HG02870 (cell line): ENCODE data around the gene NLGN1.

Experiments used
- ATAC-seq: cut with Tn5 transposase; IDR thresholded peaks from one replicate; pipeline ENCODE4 v1.9.1; 2021; ENCODE audit warnings: mild to moderate bottlenecking, moderate library complexity; ENCODE audit not compliant: unreplicated experiment

Gene NLGN1

DNA sequence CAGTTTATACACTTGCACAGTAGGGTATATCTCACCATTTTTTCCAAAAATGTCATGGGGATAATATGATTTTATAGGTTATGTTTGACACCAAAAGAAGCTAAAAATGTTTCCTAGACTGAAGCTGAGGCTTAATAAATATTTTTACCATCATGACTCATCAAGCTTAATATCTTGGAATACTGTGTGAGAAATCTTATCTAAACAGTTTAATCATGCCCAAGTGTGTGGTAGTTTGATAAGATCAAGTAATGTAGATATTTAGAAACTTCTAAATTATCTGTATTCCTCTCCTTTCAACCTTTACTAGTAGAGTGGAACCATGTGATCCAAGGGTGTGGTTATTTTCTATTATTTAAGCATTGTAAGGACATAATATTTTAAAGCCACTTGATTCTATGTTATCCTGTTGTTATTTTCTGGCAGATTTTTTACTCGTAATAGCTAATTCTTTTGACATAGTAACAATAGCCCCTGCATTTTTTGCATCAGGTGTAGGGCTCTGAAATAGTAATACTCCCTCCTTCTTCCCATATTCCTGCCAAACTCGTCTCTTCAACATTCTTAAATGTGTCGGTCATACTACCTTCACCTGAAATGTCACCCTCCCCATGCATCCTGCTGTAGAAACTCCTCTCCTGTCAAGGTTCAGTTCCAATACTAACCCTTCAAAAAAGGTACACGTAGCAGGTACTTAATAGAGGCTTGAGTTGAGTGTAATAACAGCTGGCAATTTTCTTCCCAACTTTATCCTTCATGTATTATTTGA, 729.6 kb downstream of the NLGN1 start:
- ATAC-seq, result no peak

DNA sequence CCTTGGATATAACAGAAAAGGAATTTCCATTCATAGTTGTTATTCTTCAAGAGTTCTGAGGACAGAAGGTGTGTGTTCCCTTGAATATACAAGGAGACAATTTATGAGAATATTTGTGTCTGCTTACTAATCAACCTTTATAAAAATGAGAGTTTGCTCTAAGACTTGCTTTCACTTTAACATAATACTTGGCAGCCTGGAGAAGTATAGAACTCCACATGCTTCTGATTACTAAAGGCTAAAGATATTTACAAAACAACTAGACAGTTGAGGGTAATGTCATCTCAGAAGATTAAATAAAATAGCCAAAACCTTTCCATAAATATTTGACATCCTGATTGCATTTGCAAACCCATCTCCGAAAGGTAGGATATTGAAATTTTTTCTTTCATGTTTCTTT, 734.5 kb downstream of the NLGN1 start:
- ATAC-seq, result no peak

DNA sequence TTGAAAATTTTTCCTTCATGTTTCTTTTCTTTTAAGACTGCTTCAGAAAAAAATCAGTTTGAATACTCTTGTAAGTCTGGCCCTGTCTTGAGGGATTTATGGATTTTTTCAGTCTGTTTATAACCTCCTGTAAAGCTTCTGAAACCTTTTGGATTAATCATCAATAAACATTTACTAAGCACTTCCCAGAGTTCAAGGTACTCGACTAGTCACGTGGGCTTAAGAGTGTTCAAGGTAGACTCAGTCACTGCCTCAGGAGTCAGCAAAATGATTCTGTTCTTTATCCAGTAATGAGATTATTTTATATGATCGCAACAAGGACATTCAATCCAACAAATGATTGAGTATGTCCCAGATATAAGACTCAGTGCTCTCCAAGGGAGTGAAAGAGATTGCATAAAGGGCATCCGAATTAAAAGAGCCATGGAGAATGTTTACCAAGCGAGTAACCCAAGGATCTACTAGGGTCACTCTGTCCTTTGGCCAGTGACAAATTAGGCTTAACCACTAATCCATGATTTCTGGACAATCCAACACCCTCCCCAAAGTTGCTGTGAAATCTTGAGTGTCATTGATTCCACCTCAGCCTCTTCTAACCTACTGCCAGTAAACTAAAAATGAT, 735.0 kb downstream of the NLGN1 start:
- no peak for ATAC-seq

DNA sequence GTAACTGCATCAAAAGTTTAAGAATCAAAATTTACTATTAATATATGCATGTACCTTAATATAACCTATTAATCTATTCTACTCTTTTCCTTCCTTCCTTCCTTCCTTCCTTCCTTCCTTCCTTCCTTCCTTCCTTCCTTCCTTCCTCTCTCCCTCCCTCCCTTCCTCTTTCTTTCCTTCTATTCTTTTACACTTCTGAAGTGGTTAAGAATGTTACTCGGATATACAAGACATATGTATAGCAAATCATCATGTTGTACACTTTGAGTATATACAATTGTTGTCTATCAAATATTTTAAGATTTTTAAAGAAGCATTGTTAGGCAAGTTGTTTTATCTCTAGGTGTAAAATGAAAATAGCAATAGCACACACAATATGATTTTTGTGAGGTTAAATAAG, 748.5 kb downstream of the NLGN1 start:
- ATAC-seq, result no peak

DNA sequence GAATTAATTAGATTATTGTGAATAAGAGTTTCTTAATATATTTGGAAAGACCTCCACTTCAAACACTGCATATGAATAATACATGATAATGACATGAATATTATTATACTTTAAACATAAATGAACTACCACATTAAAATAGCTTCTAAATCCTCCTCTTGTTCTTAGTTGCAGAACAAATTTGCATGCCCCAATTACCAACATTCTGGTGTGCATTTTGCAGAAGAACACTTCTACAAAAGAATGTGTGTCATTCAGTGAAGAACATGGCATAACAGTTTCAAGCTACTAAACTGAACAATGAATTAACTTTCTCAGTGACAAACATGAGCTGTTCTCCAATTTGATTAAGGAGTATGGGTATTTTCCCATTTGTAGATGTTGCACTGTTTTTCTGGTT, 750.3 kb downstream of the NLGN1 start:
- no peak for ATAC-seq

DNA sequence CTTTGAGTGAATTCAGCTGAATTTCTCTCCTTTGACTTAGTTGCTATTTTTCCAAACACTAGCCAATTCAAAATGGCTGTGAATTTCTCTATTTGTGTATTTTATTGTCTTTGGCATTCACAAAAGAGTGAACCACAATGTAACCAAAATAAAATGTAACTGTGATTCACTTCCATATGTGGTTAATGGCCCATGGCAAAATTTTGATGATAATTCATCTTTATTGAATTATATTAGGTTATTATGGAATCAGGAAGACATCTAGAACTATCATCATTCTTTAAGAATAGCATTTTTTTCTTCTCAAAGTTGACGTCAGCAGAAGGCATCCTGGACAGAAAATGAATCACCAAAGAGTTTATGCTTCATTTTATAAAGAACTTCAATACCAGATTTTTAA, 756.3 kb downstream of the NLGN1 start:
- no peak for ATAC-seq

DNA sequence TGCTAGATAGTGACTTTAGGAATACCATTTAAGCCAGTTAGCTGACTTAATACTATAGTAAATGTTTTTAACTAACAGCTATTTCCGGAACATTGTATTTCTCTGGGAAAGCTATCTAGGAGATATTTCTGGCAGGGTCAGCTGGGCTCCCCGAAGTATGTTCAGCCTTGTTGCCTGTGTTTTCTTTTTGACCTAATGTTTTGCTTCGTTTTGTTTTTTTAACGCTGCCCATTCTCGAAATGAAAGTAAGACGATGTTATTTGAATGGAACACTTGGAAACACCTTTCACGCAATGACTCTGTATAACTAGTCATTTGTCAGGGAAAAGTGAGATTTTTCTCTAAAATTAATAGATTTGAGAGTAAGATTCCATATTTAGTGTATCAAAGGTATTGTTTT, 758.7 kb downstream of the NLGN1 start:
- ATAC-seq, result no peak

DNA sequence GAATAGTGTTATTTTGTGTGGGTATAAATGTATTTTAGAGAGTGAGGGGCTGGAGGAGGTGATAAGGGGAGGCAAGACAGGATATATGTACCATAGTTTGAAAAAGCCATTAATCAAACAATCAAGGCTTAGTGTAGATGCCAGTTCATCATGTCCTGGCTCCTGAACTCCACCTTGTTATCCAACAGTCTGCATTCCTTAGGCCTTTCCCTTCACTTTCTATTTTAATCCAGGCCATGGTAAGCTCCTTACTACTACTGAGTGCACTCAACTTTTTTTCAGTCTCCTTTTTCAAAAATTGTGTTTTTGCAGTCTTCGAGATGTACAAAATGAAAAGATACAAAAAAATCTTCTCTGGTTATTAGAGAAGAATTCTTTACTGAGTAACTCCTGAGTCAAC, 761.1 kb downstream of the NLGN1 start:
- no peak for ATAC-seq

DNA sequence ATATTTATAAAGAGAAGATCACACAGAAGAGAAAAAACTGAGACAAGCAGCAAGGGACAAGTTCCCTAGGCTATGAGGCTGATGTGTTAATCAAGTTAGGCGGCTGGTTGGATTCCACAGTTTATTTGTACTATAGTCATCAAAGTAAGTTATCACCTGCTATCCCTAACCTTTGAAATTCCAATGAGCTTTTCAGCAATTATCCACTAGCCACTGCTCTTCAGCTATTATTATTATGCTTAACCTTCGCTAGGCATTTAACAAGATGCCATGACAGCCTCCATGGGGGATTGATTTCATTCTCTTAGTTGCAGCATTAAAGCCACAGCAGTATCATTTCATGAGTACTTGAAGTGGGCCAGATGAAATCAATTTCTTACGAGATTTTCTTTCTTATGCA, 762.1 kb downstream of the NLGN1 start:
- no peak for ATAC-seq

DNA sequence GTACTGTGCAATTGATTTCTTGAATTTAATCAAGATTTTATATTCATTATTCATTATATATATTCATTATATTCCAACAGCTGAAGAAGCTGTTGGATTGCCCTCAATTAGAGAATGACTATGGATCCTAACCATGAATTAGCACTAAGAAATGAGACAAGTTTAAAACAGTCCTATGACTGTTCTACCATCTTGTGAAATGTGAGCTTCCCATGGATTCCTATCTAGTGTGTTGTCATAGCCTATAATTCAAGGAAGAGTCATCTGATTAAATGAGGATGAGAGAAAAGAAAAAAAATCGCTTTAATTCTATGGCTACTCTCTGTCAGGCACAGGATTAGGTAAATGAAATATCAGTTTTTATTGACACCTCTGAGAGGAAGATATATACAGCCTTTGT, 765.0 kb downstream of the NLGN1 start:
- no peak for ATAC-seq

DNA sequence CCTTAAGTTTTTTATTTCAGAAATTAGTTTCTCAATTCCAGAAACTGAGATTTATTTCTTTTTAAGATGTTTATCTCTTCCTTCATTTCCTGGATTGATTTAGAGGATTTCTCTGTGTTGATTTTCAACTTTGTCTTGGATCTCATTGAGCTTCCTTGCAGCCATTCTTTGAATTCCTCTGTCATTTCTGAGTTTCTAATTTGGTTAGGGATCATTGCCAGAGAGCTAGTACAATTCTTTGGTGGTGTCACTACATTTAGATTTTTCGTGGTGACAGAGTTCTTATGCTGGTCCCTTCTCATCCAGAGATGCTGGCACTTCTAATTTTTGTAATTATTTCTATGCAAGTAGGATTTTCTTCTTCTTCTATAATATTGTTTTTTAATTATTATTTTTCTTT, 770.5 kb downstream of the NLGN1 start:
- ATAC-seq, result no peak

DNA sequence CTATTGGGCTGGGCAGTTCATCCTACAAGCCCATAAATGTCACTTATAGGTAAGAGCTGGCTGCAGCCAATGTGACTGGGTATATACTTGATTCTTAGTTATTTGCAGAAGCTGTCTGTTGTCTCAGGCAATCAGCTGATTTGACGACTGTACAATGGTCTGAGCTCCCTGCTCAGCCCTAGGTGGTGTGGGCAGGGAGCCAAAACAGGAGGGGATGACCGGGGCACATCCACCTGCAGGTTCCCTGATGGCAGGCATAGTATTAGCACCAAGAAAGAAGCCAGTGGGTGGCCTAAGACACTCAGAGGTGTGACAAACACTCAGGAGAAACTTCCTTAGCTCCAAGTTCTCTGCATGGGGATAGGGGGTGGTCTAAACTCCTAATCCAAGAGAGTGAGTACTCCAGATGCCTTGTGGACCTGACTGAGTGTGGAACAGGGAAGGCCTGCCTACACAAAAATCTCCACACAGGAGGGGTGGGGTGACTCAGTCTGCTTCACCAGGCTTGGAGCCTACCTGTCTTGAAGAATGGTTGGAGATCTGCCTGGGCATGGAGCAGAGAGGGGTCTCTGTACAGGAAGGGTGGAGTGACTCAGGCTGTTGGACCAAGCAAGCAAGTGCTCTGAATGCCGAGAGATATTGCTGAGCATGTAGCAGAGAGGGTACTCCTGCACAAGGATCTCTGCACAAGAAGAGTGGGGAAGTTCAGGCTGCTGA, 771.2 kb downstream of the NLGN1 start:
- ATAC-seq, result no peak

DNA sequence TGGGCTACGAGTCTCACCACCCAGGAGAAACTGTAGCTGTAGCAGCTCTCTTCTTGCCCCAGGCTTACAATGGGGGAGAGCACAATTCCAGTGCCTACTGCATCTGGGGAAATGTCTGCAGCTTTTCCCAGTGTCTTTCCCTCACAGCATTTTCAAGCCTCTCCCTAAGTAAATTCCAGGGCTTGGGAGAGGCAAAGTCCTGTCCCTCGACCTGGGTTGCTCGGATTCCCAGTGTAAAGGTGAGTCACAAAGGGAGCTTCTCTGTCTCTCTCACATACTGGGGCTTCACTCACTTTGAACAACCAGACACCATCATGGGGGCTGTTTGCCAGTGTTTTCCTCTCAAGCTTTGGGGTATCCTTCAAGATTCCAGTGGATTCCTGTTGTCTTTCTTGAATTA, 772.2 kb downstream of the NLGN1 start:
- ATAC-seq, result no peak

DNA sequence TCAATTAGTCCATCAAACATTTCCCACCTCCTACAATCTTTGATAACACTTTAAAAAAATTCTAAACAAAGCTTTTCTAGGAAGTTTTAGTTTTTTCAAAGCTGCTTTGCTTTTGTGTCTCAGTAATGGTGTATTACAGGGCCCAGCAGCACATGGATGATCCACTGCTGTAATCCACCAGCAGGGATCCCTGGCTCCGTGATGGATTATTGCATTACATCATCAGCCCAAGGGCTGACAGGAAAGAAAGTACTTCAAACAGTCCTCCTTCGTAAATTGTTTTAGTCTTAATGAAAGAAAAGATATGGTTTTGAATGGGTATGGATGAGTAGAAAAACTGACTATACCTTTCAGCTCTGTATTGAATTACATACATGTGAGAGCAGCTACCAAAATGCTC, 772.7 kb downstream of the NLGN1 start:
- ATAC-seq, result no peak

DNA sequence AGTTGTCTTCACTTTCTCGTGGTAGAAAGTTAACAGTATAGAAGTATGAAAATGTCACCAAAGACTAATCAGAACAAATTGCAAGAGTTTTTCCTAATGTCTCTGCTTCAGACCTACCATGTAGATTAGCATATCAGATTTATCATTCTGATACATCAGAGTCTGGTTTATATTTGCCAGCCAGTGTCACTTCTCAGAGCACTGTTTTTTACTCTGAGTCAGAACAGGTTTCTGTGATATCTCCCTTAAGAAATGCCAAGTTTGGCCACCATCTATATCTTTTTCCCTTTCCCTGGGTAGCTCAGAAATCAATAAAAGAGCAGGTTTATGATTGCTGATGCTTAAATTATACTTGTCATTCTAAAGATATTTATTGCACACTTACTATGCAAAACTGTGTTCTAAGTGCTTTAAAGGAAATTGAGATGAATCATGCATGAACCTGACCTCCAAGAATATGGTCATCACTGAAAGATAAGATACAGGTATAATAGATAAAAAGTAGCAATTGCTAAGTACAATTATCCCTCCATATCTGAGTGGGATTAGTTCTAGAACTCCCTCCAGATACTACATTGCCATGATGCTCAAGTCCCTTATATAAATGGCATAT, 788.9 kb downstream of the NLGN1 start:
- no peak for ATAC-seq

DNA sequence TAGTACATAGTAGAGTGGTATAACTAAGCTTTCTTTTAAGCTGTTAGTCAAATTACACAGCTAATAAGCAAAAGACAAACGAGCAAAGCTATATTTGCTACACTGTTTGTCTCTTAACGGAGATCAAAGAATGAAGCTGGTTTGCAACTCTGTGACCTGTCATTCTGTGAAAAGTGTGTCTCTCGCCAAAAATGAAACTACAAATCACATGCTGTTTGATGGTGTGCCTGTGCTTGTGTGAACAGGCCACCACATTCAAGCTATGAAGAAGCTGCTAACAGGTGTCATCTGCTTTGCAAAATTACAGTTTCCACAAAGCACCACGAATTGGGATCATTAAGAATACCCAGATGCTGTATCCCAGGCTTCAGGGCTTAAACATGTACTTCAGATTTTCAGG, 793.8 kb downstream of the NLGN1 start:
- ATAC-seq, result peak; percentile 53

DNA sequence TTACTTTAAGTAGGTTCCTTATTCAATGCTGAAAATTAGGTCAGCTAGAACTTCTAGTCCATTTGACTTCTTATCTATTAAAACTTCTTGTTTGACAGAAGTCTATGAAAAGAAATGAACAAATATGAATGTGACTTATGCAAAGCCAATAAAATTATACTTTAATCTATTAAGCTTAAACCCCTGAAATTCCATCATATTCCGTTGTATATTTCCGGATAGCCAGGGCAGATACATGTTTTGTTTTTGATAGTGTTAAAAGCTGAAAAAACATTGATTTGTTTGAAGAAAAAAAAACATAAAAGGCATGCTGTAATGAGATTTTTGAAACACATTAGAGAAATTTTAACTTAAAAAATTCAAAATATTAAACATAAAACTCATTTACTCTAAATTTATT, 794.4 kb downstream of the NLGN1 start:
- ATAC-seq, result no peak

DNA sequence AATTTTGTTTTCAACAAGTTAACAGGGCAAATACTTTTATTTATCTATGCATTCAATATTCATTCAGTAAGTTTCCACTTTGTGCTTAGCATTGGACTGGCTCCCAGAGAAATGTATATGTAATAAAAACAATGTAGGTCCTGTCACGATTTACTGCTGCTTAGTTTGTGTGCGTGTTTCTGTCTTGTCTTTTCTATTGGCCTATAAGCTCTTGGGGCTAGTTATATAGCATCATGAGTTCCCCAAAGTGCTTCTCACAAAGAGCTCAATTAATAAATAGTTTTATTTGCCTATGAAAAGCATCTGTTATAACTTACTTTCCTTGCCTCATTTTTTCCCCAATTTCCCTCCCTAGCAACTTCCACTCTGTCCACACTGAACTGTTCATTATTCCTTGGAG, 794.9 kb downstream of the NLGN1 start:
- no peak for ATAC-seq

DNA sequence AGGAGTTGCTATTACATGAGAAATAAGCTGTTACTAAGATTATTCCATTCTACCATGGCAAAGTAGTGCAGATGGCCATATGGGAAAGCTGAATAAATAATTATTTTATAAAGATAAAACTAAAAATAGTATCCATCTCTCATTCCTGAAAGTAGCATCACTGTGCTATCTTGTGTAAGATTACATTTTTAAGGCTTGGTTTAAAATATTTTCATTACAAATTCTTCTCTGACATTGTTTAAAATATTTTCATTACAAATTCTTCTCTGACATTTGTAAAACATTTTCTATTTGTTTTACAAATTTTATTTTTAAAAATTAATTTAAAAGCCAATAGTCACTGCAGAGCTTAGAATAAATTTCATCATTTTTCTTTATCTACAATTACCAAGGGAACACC, 796.1 kb downstream of the NLGN1 start:
- no peak for ATAC-seq

DNA sequence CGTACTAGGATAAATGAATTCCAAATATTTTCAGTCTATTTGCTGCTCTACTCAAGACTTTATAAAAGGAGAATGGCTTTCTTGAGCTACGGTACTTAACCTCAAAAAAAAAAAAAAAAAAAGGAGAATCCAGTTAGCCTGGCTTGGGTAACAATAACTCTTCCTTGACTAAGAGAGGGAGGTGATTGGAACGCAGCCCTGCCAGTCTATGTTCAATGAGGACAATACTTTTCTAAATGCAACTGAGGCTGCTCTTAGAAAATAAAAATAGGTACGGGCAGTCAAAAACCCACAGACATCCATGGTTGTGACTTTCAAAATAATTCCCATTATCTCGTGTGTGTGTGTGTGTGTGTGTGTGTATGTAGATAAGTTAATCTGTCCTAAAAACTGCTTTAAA, 799.9 kb downstream of the NLGN1 start:
- no peak for ATAC-seq

DNA sequence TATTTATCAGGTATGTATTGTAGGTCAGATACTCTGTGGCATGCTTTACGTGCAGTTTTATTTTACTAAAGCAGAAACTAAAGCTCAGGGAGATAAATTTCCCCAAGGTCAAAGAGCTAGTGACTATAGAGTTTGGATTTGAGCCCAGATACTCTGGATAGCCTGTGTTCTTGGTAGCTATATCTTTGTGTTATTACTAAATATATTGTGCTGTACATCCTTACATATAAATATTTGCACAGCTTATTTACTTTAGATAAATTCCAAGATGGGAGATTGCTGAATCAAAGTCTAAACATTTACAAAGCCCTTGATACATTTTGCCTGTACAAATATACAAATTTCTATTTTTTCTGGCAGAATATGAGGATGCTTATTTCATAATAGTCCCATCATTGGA, 800.7 kb downstream of the NLGN1 start:
- no peak for ATAC-seq

DNA sequence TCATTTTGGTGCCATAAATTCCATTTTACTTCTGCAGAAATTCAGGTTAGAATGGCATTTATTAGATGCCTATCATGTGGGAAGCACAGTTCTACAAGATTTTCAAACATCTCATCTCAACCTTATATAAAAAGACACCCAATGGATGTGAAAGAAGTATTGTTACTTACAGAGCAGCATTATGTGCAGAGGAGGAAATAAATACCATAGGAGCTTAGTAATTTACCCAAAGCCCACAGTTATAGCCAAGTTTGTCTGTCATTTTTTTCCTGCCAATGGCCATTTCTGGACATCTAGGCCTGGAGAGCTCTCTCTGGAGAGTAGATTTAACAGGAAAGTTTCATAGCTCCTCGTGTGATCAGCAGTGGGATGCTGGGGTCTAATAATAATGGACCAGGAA, 802.2 kb downstream of the NLGN1 start:
- ATAC-seq, result no peak
